HG02623 (cell line): ENCODE data around the gene SCN4B.

Source experiments
- ATAC-seq: cut with Tn5 transposase; IDR thresholded peaks from one replicate; pipeline ENCODE4 v1.9.1; 2021; ENCODE audit warnings: moderate library complexity; ENCODE audit not compliant: unreplicated experiment

The SCN4B gene

DNA sequence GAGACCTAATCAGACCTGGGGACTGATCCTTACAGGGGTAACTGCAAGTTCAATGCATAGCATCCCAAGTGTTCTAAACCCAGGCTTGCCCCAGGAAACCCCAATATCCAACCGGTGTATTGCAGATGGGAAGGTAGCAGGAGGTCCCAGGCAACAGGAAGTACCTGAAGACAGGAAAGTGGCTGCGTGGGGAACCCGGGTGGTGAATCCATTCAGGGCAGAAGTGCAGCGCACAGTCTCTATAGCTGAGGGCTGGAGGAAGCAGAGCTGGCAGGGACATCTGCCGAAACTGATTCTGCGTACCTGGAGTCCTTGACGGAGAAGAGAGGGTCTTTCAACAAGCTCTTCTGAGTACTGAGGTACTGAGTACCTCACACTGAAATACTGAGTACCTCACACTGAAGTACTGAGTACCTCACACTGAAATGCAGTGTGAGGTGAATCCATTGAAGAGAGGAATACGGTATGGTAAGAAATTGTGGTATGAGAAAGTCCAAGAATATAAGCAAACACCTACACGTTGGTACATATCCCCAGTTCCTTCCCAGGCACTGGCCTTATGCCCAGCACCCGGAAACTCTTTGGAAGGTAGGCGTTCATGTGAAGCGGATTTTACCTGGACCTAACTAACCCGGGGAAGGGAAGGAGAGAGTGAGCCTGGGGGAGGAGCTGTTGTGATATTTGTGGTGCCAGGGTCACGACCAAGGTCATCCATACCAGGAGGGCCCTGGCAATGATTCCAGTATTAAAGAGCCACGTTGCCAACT lies 20.1 kb downstream of the SCN4B start:
- no peak for ATAC-seq

DNA sequence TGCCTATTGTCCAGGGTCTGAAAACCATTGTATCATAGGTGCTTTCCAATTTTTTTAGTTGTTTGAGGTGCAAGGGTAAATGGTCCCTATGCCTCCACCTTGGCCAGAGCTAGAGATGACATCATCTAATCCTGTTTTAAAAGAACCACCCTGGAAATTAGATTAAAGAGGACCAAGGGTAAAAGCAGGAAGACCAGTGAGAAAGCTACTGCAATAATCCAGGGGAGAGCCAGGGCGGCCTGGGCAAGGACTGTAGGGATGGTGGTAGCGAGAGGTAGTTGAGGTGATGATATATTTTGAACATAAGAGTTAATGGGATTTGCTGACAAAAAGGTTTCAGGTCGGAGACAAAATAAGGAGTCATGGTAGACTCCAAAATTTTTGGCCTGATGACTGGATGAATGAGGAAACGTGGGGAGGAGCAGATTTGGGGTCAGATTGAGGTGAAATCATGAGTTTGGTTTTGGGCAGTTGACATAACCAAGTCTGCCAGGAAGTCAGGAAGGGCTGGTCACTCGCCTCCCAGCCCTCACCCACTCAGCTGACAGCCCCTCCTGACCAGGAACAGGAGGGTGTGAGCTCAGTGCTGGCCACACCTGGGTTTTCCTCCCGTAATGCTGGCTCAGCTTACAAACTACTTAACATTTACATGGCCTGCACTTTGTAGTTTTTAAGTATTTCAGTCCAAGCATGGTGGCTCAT lies 23.0 kb downstream of the SCN4B start:
- ATAC-seq = no peak

DNA sequence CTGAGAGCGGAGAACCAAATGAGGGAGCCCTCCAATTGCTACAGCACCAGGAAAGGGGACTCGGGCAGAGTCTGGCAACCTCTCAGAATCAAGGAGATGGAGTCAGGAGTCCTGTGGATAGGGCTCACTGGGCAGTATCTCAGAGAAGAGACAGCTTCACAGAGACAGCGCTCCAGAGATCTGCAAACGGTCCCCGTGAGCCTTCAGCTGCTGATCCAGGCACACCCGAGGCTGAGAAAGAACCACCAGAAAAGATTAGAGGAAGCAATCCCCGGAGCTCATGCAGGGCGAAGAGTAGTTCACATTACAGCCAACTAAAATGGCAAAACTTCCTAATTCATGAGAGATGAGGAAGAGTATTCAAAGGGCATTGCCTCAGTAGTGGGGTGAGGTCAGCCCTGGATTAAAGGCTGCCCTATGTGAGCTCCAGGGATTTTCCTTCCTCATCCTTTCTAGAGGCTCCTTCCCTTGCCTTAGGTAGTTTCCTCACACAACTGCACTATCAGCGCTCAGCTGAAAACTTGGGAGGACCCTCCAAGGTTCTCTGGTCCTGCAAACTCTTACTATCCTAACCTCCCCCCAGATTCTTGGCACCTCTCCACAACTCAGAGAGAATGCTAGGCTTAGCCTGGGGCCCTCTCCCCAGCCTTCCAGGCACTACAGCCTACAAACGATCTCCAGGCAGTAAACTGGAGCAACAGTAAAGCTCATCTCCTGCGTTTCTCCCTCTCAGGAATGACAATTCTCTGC lies 23.7 kb downstream of the SCN4B start:
- no peak for ATAC-seq

- no peak for ATAC-seq
Observed at GRCh38 chr11:118128310-118128709, 24.3 kb downstream of the SCN4B start.

- no peak for ATAC-seq
Observed at GRCh38 chr11:118126082-118126838, 26.4 kb downstream of the SCN4B start.

GRCh38 chr11:118124929-118125535 lies 27.6 kb downstream of the SCN4B start:
- ATAC-seq = no peak

GRCh38 chr11:118120793-118121192 lies 31.8 kb downstream of the SCN4B start:
- ATAC-seq = no peak

GRCh38 chr11:118117790-118118601 lies 34.6 kb downstream of the SCN4B start:
- ATAC-seq = no peak

DNA sequence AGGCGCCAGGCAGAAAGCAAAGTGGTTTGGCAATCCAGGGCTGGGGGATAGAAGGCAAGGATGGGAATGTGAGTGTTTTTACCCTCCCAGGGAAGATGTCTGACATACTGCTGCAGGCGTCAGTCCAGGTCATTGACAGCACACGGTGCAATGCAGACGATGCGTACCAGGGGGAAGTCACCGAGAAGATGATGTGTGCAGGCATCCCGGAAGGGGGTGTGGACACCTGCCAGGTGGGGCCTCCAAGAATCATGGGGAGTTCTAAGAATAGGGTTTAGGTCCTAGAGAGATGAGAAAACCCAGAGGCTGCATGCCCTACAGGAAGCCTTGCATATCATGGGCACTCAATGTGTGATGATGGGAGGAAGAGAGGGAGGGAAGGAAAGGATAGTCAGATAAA lies 37.6 kb downstream of the SCN4B start:
- ATAC-seq = no peak

DNA sequence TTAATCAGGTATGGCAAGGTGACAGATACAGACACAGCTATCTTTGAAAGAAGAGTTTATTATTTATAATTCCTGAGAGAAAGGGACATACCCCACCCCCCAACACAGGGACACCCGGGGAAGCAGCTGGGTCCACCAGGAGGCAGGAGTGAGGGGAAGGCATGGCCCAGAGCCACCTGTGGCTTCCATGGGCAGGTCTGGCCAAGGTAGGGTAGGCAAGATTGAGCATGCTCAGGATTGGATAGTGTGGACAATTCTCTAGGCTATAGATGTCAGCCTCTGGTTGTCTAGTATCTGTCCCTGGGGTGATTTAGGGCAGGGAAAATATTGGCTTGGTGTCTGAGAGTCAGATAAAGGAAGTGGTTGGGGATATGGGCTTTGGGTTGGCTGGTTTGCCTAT lies 38.4 kb downstream of the SCN4B start:
- no peak for ATAC-seq

- no peak for ATAC-seq
Observed at GRCh38 chr11:118112711-118113430, 39.8 kb downstream of the SCN4B start.

DNA sequence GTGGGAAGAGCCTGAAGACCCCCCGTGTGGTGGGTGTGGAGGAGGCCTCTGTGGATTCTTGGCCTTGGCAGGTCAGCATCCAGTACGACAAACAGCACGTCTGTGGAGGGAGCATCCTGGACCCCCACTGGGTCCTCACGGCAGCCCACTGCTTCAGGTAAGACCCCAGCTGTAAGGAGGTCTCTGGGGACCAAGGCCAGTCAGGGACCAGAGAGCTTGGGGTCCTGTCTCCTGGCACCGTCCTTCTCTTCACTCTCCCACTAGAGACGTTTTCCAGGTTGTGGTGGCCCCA lies 40.9 kb downstream of the SCN4B start:
- ATAC-seq = no peak

GRCh38 chr11:118111019-118111743 lies 41.4 kb downstream of the SCN4B start:
- ATAC-seq = no peak

DNA sequence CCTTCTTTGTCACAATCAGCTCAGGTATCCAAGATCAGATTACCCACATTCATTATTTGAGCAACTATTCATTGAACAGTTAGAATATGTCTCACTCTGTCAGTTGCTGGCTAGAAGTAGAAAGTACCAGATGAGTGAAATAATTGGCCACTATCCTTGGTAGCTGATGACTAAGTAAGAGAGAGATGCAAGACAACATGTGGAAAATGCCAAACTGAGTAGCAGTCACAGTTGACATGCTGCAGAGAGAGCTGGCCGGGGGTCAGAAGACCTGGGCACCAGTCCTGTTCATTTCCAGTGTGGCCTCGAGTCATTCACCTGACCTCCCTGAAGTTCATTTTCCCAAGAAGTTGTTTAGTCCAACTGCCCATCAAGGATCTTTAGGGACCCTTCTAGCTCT lies 43.4 kb downstream of the SCN4B start:
- no peak for ATAC-seq

- ATAC-seq = no peak
Observed at GRCh38 chr11:118108513-118108912, 44.1 kb downstream of the SCN4B start.

- no peak for ATAC-seq
Observed at GRCh38 chr11:118106789-118107335, 45.8 kb downstream of the SCN4B start.

DNA sequence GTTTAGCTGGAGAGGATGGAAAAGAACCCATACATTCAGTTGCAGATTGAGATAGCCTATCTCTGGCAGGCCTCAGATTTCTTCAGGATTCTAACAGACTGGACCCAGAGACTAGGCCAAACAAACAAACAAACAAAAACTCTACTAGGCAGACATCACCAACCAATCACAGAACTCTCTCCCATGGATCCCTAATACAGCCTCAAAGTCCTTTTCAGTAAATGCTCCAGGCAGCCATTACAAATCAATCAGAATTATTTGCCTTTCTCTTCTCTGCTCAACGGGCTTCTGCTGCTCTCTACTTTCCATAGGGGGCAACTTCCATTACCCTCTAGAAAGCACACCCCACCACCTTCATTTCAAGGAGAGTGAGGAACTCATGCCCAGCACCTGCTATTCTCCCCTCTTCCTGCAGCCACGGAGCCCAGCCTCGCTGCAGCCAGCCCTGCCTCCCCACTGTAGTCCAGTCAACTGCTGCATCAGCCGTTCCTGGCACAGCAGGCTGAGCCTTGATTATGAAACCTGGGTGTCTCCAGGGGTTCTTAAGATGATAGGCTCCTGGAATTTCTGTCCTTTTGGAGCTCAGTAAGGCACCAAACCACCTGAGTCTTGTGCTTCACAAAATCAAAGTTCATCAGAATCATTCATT lies 46.8 kb downstream of the SCN4B start:
- no peak for ATAC-seq

GRCh38 chr11:118104491-118104890 lies 48.1 kb downstream of the SCN4B start:
- ATAC-seq = no peak
